Medulla oblongata (tissue), 1 donor: Measurements from ENCODE around the gene EPO.

ENCODE experiments used
- DNase-seq: peaks from one replicate; pipeline ENCODE4 v3.0.0-alpha.2; 2015; ENCODE audit errors: extremely low spot score

Gene EPO

DNA sequence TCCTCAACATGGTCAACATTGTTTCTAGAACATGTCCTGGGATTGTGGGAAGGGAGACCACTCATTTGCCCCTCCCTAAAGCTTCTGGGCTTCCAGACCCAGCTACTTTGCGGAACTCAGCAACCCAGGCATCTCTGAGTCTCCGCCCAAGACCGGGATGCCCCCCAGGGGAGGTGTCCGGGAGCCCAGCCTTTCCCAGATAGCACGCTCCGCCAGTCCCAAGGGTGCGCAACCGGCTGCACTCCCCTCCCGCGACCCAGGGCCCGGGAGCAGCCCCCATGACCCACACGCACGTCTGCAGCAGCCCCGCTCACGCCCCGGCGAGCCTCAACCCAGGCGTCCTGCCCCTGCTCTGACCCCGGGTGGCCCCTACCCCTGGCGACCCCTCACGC is at the start of gene EPO:
Gene EPO, plus strand, starts transcription at position 190 of the 392 bp plus-strand sequence. CDS start 513 bp downstream, outside the sequence.
- DNase-seq = no peak

DNA sequence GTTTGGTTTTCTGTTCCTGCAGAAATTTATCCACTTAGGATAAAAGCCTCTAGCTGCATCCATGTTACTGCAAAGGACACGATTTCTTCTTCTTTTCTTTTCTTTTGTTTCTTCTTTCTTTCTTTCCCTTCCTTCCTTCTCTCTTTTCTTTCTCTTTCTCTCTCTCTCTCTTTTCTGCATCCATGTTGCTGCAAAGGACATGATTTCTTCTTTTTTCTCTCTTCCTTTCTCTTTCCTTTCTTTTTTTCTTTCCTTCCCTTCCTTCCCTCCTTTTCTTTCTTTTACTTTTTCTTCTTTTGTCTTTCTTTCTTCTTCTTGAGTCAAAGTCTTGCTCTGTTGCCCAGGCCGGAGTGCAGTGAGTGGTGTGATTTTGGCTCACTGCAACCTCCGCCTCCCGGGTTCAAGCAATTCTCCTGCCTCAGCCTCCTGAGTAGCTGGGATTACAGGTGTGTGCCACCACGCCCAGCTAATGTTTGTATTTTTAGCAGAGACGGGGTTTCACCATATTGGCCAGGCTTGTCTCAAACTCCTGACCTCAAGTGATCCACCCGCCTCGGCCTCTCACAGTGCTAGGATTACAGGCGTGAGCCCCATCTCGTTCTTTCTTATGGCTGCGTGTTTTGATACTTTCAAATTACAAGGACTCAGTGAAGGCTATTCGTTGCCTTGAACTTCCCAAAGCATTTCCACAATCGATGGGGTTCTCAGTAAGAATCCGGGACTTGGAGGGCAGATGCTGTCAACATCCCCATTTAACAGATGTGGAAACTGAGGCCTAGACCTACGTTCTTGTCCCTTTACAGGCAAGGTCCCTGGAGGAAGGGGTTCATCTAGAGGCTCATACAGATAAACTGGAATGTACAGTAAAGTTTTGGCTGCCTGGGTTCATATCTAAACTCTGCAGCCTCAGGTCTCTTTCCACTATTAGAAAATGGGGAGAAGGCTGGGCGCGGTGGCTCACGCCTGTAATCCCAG is 48.6 kb upstream of the EPO start:
- no peak for DNase-seq

DNA sequence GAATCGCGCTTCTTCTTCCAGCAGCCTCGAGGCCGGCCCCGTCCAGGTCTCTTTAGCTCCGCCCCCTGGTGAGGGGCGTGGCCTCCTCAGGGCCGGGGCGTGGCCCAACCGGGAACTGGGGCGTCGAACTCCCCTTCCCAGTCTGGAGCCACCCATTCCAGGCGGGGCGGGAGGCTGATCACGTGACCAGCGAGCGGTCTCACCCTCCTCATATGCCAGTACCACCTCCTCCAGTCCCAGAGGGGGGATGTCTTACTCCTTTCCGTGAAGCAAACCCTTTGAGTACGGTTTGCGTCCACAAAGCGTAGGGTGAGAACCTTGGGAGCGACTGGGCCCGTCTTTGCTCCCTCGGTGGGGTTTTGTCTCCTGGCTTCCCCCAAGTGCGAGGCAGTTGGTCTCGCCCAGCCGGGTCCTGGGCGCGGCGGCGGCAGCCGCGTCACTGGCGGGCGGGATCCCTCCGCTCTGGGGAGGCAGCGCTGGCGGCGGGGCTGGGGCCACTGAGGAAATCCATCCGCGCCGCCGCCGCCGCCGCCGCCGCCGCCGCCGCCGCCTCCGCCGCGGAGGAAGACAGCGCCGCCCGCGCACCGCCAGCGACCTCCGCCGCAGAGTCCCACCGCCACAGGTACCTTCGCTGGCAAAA is 46.8 kb upstream of the EPO start, which contains the start of gene GNB2:
Gene GNB2, plus strand, starts transcription at position 439 of the 640 bp plus-strand sequence. CDS start 2,526 bp downstream, outside the sequence.
- peak; percentile 99 for DNase-seq

DNA sequence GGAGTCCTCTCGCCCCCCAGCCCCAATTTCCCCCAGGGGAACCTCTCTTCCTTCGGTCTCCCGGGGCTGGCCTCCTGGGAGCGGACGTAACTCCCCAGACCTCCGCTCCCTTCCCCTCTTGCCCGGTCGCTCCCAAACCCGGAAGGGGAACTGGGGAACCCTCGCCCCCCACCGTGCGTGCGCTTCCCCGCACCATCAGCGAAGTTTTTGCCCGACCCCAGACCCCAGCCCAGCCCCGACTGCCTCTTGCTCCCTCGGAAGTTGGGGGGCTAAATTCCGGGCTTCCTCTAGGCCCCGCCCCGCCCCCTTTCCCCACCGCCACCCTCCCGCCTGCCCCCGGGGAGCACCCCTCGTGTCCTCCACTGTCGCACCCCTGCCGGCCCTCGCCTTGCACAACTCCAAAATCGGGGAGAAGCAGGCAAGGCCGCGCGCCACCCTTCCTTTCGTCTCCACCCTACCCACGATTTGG is 46.3 kb upstream of the EPO start:
- DNase-seq = peak; percentile 42

DNA sequence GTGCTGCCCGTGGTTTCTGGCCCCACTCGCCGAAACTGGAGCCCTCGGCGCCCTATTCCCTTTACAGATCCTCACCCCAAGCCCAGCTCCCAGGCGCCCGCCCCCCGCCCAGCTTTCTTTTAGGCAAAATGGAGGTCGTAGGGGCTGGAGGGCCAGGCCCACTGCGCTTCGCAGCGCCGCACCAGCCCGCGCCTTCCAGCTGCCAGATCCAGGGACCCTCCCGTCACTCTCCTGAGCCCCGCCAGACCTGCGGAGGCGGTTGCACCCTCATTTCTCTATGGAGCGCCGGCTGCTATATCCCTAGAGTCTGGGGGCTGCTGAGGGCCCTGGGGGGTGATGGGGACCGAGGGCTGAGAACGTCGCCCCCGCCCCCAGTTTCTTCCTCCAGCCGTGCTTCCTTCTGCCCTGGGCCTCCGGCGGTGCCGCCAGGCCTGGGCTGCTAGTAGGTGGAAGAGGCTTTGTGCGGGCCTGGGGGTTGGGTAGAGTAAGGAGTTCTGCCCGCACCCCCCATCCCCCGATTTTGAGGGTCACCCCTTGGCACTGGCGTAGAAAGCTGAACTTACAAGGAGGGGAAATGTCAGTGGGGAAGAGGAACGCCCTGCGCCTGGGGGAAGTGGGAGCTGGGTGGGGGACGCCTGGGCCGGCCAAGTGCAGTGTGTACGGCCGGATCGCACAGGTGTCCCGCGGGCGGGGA is 45.7 kb upstream of the EPO start:
- peak; percentile 16 for DNase-seq

DNA sequence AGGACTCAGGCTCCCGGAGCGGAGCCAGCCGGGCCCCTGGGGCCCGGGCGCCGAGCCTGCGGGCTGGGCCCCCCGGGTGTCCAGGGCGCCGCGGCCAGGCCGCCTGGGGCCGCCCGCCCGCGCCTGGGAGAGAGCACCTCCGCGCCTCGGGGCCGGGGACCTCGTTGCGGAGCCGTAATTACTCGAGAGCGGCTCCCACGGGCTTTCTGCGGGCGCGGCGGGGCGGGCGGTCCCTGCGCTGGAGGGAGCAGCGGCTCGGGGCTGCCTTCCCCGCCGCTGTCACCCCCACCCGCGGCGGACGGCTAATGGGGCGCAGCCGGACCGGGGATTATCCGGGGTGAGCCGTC is 45.2 kb upstream of the EPO start:
- DNase-seq = no peak

DNA sequence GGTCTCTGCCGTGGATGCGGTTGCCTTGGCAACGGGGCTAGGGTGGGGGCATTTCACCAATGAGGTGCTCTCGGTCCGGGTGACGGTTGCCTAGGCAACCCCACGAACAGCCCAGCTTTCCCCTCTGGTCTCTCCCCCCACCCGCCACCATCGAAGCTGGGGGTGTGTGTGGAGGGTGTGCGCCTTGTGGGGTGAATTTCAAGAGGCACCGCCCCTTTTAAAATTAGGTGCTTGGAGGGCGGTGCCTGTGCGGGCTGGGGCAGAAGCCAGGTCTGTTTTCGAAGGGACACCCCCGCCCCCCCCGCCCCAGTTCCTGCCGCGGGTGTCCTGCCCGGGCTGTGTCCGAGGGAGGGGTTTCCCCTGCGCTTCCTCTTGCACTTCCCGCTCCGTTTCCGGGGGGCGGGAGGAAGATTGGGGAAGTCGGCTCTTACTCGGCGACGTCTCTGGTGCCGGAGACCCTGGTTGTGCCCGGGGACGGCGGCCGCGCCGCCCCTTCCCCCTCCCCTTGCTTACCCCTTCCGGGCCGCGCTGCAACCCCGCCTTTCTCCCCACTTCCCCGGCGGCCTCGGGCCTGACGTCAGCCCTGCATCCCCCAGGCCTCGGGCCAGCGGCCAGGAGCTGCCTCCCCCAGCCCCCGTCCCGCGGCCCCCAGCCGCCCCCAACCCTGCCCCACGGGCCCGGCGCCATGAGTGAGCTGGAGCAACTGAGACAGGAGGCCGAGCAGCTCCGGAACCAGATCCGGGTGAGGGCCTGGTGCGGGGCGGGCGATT is 44.5 kb upstream of the EPO start:
- DNase-seq = peak; percentile 82

DNA sequence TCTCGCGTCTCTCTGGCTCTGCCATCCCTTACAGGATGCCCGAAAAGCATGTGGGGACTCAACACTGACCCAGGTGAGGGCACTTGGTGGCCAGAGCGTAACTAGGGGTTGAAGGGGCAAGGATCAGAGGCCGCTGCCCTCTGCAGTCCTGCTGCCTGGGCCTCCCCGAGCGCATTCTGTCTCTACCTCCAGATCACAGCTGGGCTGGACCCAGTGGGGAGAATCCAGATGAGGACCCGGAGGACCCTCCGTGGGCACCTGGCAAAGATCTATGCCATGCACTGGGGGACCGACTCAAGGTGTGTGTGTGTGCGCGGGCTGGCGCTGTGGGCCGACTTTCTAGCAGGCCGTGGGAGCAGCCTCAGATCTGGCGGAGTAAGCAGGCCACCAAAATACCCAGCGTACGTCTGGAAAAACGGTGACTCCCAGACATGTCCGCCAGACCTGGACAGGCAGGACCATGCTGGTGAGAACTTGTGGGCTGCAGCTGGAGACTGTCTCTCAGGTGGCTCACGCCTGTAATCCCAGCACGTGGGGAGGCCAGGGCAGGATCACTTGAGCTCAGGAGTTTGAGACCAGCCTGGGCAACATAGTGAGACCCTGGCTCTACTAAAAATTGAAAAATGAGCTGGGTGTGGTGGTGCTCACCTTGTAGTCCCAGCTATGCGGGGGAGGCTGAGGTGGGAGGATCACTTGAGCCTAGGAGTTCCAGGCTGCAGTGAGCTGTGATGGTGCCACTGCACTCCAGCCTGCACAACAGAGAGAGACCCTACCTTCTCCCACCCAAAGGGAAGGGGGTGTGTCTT is 43.6 kb upstream of the EPO start:
- no peak for DNase-seq

DNA sequence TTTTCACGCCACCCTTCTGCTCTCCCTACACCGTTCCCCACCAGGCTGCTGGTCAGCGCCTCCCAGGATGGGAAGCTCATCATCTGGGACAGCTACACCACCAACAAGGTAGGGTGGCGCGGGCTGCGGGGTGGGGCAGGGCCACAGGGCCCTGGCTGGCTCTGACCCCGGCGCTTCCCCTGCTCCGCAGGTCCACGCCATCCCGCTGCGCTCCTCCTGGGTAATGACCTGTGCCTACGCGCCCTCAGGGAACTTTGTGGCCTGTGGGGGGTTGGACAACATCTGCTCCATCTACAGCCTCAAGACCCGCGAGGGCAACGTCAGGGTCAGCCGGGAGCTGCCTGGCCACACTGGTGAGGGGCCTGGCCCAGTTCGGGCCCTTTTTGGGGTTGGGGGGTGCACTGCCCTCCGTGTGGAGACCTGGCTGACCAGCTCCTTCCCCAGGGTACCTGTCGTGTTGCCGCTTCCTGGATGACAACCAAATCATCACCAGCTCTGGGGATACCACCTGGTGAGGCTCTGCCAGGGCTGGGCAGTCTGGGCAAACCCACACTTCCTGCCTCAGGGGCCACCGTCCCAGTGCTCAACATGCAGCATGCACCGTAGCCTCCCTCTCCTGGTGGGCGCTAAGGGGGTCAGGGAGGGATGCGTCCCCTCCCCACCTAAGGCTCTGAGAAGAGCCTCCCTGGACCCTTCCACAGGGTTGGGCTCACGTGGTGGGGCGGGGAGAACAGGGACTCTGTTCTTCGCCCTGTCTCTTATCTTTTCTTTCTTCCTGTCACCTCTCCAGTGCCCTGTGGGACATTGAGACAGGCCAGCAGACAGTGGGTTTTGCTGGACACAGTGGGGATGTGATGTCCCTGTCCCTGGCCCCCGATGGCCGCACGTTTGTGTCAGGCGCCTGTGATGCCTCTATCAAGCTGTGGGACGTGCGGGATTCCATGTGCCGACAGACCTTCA is 42.7 kb upstream of the EPO start:
- no peak for DNase-seq

DNA sequence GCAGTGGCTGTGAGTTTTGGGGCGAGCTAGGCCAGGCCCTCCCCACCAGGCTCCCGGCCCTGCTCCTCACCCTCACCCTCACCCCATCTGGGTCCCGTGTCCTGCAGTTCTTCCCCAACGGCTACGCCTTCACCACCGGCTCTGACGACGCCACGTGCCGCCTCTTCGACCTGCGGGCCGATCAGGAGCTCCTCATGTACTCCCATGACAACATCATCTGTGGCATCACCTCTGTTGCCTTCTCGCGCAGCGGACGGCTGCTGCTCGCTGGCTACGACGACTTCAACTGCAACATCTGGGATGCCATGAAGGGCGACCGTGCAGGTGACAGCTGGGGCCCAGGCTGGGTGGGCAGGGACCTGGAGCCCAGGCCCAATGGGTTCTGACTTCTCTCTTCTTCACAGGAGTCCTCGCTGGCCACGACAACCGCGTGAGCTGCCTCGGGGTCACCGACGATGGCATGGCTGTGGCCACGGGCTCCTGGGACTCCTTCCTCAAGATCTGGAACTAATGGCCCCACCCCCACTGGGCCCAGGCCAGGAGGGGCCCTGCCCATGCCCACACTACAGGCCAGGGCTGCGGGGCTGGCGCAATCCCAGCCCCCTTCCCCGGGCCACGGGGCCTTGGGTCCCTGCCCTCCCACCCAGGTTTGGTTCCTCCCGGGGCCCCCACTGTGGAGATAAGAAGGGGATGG is 41.8 kb upstream of the EPO start:
- no peak for DNase-seq

DNA sequence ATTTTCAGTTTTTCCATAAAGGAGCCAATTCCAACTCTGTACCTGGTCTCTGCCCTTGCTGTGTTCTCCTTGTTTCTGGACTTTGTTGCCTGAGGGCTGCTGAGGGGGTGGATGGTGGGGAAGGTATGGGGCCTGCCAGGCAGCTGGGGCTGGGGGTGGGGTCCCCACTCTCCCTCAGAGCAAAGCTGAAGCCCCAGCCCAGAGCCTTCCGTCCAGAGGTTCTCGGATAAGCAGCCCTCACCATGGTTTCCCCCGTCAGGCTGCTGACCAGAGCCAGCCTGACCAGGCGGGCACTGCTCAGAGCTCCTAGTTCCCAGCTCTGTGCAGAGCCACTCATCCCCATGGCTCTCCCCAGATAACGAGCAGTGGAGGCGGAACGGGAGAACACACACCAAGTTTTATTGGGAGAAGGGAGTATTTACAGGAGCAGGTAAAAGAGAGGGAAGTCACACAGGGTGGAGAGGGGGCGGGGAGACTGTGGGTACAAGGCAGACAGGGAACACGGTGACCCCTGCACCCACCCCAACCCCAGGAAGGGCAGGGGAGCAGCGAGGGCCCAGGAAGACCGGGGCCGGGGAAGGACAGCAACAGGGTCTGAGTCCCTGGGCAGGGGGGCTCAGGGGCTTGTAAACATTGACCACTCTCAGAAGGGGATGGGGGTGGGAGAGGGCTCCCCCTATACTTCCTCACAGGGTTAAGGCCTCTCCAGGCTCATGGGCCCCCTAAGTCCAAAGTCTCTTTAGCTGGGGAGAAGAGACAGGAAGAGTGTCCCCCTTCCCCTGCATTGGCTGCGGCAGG is 40.9 kb upstream of the EPO start:
- no peak for DNase-seq

DNA sequence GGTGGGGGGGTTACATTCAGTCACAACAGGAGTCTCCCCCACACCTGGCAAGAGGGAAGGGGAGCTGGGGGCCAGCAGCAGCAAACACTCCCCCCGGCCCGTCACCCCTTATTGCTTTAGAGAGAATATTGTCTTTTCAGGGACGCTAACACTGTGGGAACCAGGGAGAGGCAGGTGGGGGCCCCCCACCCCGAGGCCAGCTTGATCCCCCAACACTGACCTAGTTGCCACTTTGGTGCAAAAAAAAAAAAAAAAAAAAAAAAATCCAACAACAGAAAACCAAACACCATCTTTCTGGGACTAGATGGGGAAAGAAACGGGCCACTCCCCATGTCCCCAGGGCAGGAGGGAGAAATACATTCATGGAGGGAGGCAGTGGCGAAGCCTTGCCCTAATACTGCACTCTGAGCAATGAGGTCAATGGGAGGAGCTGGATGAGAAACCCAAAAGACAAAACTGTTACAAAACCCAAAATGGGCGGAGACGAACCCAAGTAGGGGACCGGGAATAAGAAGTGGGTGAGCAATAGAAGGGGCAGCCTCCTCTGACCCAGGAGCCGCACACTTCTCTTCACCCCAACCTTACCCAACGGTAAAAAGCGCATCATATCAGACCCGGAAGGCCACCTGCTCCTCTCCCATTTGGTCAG is 40.2 kb upstream of the EPO start:
- DNase-seq = peak; percentile 13

DNA sequence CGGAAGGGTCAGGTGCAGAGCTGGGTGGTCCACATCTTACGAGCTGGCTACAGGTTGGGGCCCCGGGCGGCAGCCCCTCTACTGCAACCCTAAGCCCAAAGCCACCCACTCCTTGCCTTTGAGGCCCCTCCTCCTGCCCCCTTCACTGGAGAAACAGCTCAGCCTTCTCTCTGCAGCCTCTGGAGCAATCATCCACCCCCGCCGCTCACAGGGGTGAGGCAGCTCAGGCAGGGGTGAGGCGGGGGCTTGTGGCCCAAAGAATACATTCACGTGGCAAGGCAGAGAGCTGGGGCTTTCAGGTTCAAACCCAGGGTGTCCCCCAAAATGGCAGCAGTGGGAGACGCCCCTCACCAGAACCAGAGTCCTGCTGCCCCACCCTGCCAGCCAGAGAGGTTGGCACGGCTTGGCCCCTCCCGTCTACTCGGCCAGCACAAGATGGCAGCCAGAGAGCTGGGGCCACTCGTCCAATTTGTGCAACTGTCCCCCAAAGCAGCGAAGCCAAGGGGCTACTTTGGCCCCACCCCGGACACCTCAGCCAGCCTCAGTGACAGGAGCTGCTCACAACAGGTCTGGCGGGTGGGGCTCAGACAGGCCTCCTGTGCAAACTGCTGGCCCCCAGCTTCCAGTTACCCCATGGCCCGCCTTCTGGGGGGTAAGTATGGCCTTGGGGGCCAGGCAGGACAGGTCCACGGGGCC is 39.5 kb upstream of the EPO start:
- no peak for DNase-seq

DNA sequence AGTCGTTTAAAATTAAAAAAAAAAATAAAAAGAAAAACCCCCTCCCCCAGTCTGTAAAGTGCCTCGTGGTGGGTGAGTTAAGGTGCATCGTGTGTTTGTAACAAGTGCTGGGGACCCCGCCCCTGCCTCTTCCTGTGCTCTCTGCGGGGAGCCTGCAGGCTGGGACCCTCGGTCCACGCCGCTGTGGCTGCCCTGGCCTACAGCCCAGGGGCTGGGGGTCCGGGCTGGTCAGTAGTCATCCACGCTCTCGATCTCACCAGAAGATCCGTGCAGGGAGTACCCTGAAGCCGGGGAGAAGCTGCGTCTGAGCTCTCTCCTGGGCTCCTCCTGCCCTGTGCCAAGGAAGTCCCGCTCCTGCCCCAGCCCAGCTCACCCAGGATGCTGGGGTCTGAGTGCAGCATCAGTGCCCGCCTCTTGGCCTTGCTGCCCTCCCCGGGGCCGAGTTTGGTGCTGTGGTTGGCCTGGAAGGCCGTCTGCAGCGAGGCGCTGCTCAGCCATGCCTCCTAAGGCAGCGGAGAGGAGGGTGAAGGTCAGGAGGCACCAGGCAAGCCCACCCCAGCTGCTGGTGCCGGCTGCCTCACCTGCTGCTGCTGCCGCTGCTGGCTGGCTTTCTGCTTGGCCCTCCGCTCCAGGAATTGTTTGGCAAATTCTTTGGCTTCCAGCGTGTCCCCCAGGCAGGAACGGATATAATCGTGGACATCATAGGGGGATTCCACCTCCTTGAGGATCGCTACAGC is 38.6 kb upstream of the EPO start:
- no peak for DNase-seq

DNA sequence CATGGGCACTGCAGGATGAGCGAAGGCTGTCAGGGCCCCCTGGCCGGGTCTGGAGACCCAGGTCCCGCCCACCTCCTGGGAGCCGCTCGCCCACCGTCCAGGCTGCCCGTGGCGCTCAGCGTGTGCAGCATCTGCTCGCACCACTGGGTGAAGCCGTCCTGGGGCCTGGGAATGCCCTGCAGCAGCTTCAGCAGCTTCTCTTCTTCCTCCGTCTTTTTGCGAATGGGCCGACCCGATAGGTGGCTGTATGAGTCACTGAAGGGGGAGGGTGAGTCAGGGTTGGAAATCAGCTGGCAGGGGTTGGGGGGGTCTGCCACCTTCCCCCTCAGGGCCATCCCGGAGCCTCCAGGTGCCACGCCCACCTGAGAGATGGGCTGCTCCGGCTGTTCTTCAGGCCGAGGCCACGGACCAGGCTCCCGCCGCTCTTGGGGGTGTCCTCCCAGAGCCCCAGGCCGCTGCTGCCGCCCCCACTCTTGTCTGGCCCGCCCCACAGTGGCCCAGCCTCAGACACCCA is 38.0 kb upstream of the EPO start:
- no peak for DNase-seq
